K562 (cell line): ENCODE measurements around the gene LGALS7B. TPM values are rescaled to one million over a fixed set of nuclear protein-coding genes. Genes with fewer than 3 reads are reported as not detected.
A peak's percentile ranks its signal among the peaks of the same experiment; 100 is the strongest.

Experiments
- ATAC-seq: fragments of 200-7000 bp; cut with Tn5 transposase; 3 replicates; pipeline ENCODE4 v1.9.1; 2020; ENCODE audit warnings: moderate library complexity
- BruUV-seq: library from RNA; stranded (reverse); fragments of 400-500 nt; replicated peaks from 2 replicates; lab custom pipeline; 2021; lab: Mats Ljungman, UMichigan
- CTCF ChIA-PET: fragments of 300-600 bp; formaldehyde crosslinking; extraction: SDS; loops from one replicate; lab custom pipeline; 2021; ENCODE audit warnings: low intra/inter-chr PET ratio; lab: Yijun Ruan, JAX
- POLR2A ChIA-PET: fragments of 300-600, 350-650 bp; sonication (Branson Sonifier 250); formaldehyde crosslinking; extraction: SDS; loops from one replicate; lab custom pipeline; 2021; ENCODE audit warnings: antibody characterized with exemption, inconsistent platforms; lab: Yijun Ruan, JAX
- DNase-seq, 4 experiments: peaks; one replicate each; pipeline versions ENCODE4 v3.0.0 to v3.0.0-alpha.2; 2011 to 2018; ENCODE audit warnings: low spot score in 3 of 4, mixed read lengths in 3 of 4; ENCODE audit errors: extremely low read depth in 1 of 4
- FAIRE-seq: peaks from 2 replicates; lab custom pipeline; 2011; peaks lifted over from hg19 to GRCh38; lab: Jason Lieb, UNC
- H2AFZ ChIP-seq: 2 replicates; pipeline ENCODE4 v1.6.0; 2011; ENCODE audit warnings: low read depth, low read length, control low read depth, inconsistent platforms
- H3K27ac ChIP-seq: fragments of 200-600 bp; 3 replicates; pipeline ENCODE4 v1.8.0; 2011; ENCODE audit warnings: low read depth, mild to moderate bottlenecking, control low read depth, inconsistent platforms, low read length, moderate library complexity, mixed read lengths; ENCODE audit errors: extremely low read depth
- H3K27me3 ChIP-seq, 2 experiments: fragments of 300-600 bp in 1 of 2; 2 replicates in 1 of 2; 3 replicates in 1 of 2; pipeline versions ENCODE4 v1.6.0 to v1.8.0; 2011; ENCODE audit warnings: inconsistent platforms in 2 of 2, low read length in 2 of 2, mild to moderate bottlenecking in 1 of 2, mixed read lengths in 1 of 2, moderate library complexity in 1 of 2; ENCODE audit not compliant: control insufficient read depth in 2 of 2, insufficient read depth in 2 of 2
- H3K36me3 ChIP-seq: fragments of 300-600 bp; 3 replicates; pipeline ENCODE4 v1.8.0; 2011; ENCODE audit warnings: mild to moderate bottlenecking, low read length, inconsistent platforms; ENCODE audit not compliant: control insufficient read depth, insufficient read depth
- H3K4me1 ChIP-seq, 2 experiments: fragments of 200-600 bp in 1 of 2; replicated peaks in 1 of 2; 2 replicates in 1 of 2; 3 replicates in 1 of 2; pipeline versions ENCODE4 v1.5.1 to v1.8.0; 2011; ENCODE audit warnings: inconsistent platforms in 2 of 2, low read length in 2 of 2, mild to moderate bottlenecking in 1 of 2, mixed read lengths in 1 of 2, moderate library complexity in 1 of 2; ENCODE audit not compliant: control insufficient read depth in 2 of 2, insufficient read depth in 2 of 2
- H3K4me2 ChIP-seq: 2 replicates; pipeline ENCODE4 v1.6.1; 2011; ENCODE audit warnings: low read length, control low read depth, inconsistent platforms, mixed read lengths; ENCODE audit not compliant: insufficient read depth
- H3K4me3 ChIP-seq: fragments of 200-600 bp; sonication (generic), shearing (Covaris generic); 2 replicates; pipeline ENCODE4 v1.5.1; 2016; ENCODE audit warnings: control low read depth, inconsistent platforms
- H3K79me2 ChIP-seq: fragments of 200-600 bp; 3 replicates; pipeline ENCODE4 v1.8.0; 2011; ENCODE audit warnings: low read length, inconsistent platforms; ENCODE audit not compliant: control insufficient read depth, insufficient read depth
- H3K9ac ChIP-seq, 2 experiments: 2 replicates each; pipeline versions ENCODE4 v1.6.0 to v1.6.1; 2011; ENCODE audit warnings: low read depth in 2 of 2, low read length in 2 of 2, control low read depth in 1 of 2, inconsistent platforms in 1 of 2, mild to moderate bottlenecking in 1 of 2, mixed read lengths in 1 of 2; ENCODE audit not compliant: insufficient read depth in 1 of 2
- H3K9me1 ChIP-seq: one replicate; pipeline ENCODE4 v1.6.0; 2011; ENCODE audit warnings: inconsistent platforms, mild to moderate bottlenecking, low read length, moderate library complexity; ENCODE audit not compliant: control insufficient read depth, insufficient read depth
- H3K9me3 ChIP-seq: replicated peaks from 2 replicates; pipeline ENCODE4 v1.5.1; 2011; ENCODE audit warnings: low read depth, low read length, inconsistent platforms; ENCODE audit not compliant: control insufficient read depth, insufficient read depth
- H4K20me1 ChIP-seq: replicated peaks from 2 replicates; pipeline ENCODE4 v1.6.1; 2011; ENCODE audit warnings: low read length, inconsistent platforms, mixed read lengths; ENCODE audit not compliant: control insufficient read depth, insufficient read depth
- DDX20 ChIP-seq: fragments of 450-650 bp; IDR thresholded peaks from 2 replicates; pipeline ENCODE4 v1.6.1; 2016; ENCODE audit warnings: missing genetic modification characterization, low read depth, mild to moderate bottlenecking, missing compliant biosample characterization, moderate library complexity
- DNMT1 ChIP-seq: fragments of 450-650 bp; IDR thresholded peaks from 2 replicates; pipeline ENCODE4 v1.6.1; 2016; ENCODE audit warnings: antibody characterized with exemption, mild to moderate bottlenecking
- ERF ChIP-seq: fragments of 450-650 bp; formaldehyde crosslinking; IDR thresholded peaks from 2 replicates; pipeline ENCODE4 v1.4.0; 2020; ENCODE audit warnings: mild to moderate bottlenecking, mixed read lengths
- HBP1 ChIP-seq: fragments of 450-650 bp; formaldehyde crosslinking; IDR thresholded peaks from 2 replicates; pipeline ENCODE4 v1.4.0; 2022; ENCODE audit warnings: missing genetic modification characterization
- KDM1A ChIP-seq, 2 experiments: fragments of 450-650 bp; IDR thresholded peaks; 2 replicates each; pipeline ENCODE4 v1.6.1; 2016; ENCODE audit warnings: mild to moderate bottlenecking in 2 of 2
- SIN3A ChIP-seq, 2 experiments: fragments of 150-350 bp in 1 of 2; IDR thresholded peaks; 2 replicates each; pipeline ENCODE4 v1.6.1; 2011 to 2016; ENCODE audit warnings: borderline replicate concordance in 2 of 2, low read depth in 2 of 2, low read length in 2 of 2, mild to moderate bottlenecking in 2 of 2, moderate library complexity in 2 of 2; ENCODE audit not compliant: control insufficient read depth in 1 of 2
- SREBF1 ChIP-seq: fragments of 150-350 bp; IDR thresholded peaks from 2 replicates; pipeline ENCODE4 v1.6.1; 2014; ENCODE audit warnings: antibody characterized with exemption, low read depth, low read length, borderline replicate concordance
- STAG1 ChIP-seq: sonication (generic); formaldehyde crosslinking; IDR thresholded peaks from 2 replicates; pipeline ENCODE4 v1.5.0; 2020; ENCODE audit warnings: missing genetic modification reagents, borderline replicate concordance
- TFAM ChIP-seq: fragments of 250-450 bp; sonication (Bioruptor Pico); conservative IDR thresholded peaks from 2 replicates; pipeline ENCODE4 v1.5.0; 2021; ENCODE audit warnings: mild to moderate bottlenecking, moderate library complexity
- VEZF1 ChIP-seq: fragments of 200-800 bp; sonication (Bioruptor generic); IDR thresholded peaks from 2 replicates; pipeline ENCODE4 v1.6.1; 2017; ENCODE audit warnings: missing genetic modification characterization, missing compliant biosample characterization
- ZNF175 ChIP-seq: fragments of 200-800 bp; sonication (Bioruptor generic); IDR thresholded peaks from 2 replicates; pipeline ENCODE4 v1.6.1; 2016; ENCODE audit warnings: low read depth, mild to moderate bottlenecking, missing genetic modification characterization, missing compliant biosample characterization
- ZNF407 ChIP-seq: fragments of 450-650 bp; IDR thresholded peaks from 2 replicates; pipeline ENCODE4 v1.6.1; 2016; ENCODE audit warnings: low read depth
- WGBS: fragments of 100-300 bp; shearing (Covaris generic); methylation state at CpG from one replicate; pipeline ENCODE4 v1.1.6; 2016; ENCODE audit warnings: low coverage, mixed read lengths; ENCODE audit not compliant: insufficient coverage; ENCODE audit errors: missing lambda C conversion rate; 5-methylcytosine and 5-hydroxymethylcytosine counted together
- in situ Hi-C: fragments of 300-500 bp; cut with MboI; formaldehyde crosslinking; loops from 4 replicates; pipeline ENCODE4 v1.15.0; 2018; ENCODE audit warnings: inconsistent platforms, mixed read lengths
- intact Hi-C: fragments of 100-400 bp; cut with micrococcal nuclease; formaldehyde crosslinking; loops from 2 replicates; pipeline ENCODE4 v1.14.2; 2022
- polyA plus RNA-seq, 8 experiments: library from polyadenylated mRNA; depleted of rRNA in 4 of 8; stranded (reverse) in 5 of 8; unstranded in 3 of 8; fragments of >200 nt; fragmentation: Nextera tagmentation in 2 of 8; fragmentation: Illumina TruSeq in 1 of 8; extraction: Ambion mirVana in 2 of 8; extraction: Trizol in 1 of 8; gene quantifications; 2 replicates each; pipeline versions ENCODE4 v1.2.1 to v1.2.3, GENCODE V29; 2011 to 2014; ENCODE audit warnings: inconsistent platforms in 1 of 8, missing spikeins in 1 of 8
- total RNA-seq, 7 experiments: library from RNA; depleted of rRNA in 6 of 7; stranded (reverse); fragments of >200 nt in 6 of 7; fragmentation: Illumina TruSeq in 2 of 7; extraction: Trizol in 2 of 7; gene quantifications; 2 replicates each; pipeline versions ENCODE4 v1.2.1 to v1.2.3, GENCODE V29; 2011 to 2021; ENCODE audit warnings: low replicate concordance in 1 of 7

Gene LGALS7B
- total and polyA plus RNA-seq, 9 of the 15 experiments (the other 6 are each of a cell fraction or from before 2014, with no cell fraction given): not detected

- H3K27ac ChIP-seq: no peak overlapping the region
- H3K9me1 ChIP-seq: no peaks in the 10 kb centered on the region
- ChIA-PET CTCF (no interaction called here), POLR2A (interaction anchor here (0.9 kb wide), 1 partner anchor 14 kb away, joined by 3 read pairs; no protein-coding TSS in a partner anchor)
- BruUV-seq: no TSS peak
- no peak for FAIRE-seq
- no peak overlapping the region for H3K4me2 ChIP-seq
- WGBS: 81% methylated on average over 6 of the region's 6 CpGs
- no peak overlapping the region for H3K9ac ChIP-seq
- H2AFZ ChIP-seq: no peak overlapping the region
- in situ Hi-C loops: no loop called here
- H3K4me3 ChIP-seq: no peak overlapping the region
- intact Hi-C loops: no loop called here
- H4K20me1 ChIP-seq: no peaks in the 10 kb centered on the region
- no peaks in the 10 kb centered on the region for H3K79me2 ChIP-seq
- H3K4me1 ChIP-seq: peaks cover 0 to 20% of the 10 kb centered on the region in 2 experiments; a peak in 4 of 5 replicates
- no peak for ATAC-seq
- H3K36me3 ChIP-seq: no peaks in the 10 kb centered on the region
- DNase-seq: peak in 1 of 4 experiments; percentile 5
- H3K9me3 ChIP-seq: no peaks in the 10 kb centered on the region
- peaks cover 0 to 7% of the 10 kb centered on the region in 2 experiments; a peak in 1 of 5 replicates for H3K27me3 ChIP-seq
- TF ChIP-seq STAG1: no peak
- no peak for TF ChIP-seq ZNF175 (CRISPR knock-in tag)
- no peak for TF ChIP-seq HBP1
- no peak for TF ChIP-seq ERF (CRISPR knock-in tag)
- TF ChIP-seq KDM1A (IDR thresholded peaks at IDR 0.05): no peak
- TF ChIP-seq ZNF407: no peak
- TF ChIP-seq SIN3A (IDR thresholded peaks at IDR 0.05; ENCODE audit: borderline replicate concordance in 2 of 2, control insufficient read depth in 1 of 2, low read depth in 2 of 2, low read length in 2 of 2): no peak
- no peak for TF ChIP-seq TFAM
- no peak for TF ChIP-seq SREBF1
- TF ChIP-seq VEZF1 (CRISPR knock-in tag): no peak
- no peak for TF ChIP-seq DNMT1
- TF ChIP-seq DDX20 (tag): no peak
Measured at GRCh38 chr19:38806371-38806770, 17.4 kb downstream of the LGALS7B start.
